Stimulated activated CD4-positive, alpha-beta T cell treated with anti-CD3 and anti-CD28 coated beads, TNF-alpha, amount 100 ng/mL, for 48 hours (primary cell): ENCODE measurements around the gene FGF1.
A peak's percentile ranks its signal among the peaks of the same experiment; 100 is the strongest.

ENCODE experiments used
- DNase-seq, 3 donors: peaks; one replicate each; pipeline ENCODE4 v3.0.0-alpha.2; 2020; ENCODE audit warnings: low read depth in 3 of 3

The FGF1 gene

DNA sequence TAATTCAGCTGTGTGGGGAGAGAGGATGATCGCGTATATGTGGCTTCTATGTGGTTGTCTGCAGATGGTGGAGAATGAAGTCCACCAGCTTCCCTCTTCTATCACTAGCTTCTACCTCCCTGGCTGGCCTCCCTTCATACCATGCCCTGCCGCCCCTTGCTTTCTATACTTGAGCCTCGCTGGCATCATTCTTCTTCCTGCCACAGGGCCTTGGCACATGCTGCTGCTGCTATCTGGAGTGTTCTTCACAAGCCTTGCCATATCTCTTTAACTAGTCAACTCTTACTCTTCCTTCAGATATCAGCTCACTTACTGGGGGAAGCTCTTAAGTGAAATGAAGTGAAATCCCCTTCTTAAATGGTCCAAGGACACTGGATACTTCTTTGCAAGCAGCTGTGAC lies 100.4 kb downstream of the FGF1 start:
- DNase-seq: no peak

DNA sequence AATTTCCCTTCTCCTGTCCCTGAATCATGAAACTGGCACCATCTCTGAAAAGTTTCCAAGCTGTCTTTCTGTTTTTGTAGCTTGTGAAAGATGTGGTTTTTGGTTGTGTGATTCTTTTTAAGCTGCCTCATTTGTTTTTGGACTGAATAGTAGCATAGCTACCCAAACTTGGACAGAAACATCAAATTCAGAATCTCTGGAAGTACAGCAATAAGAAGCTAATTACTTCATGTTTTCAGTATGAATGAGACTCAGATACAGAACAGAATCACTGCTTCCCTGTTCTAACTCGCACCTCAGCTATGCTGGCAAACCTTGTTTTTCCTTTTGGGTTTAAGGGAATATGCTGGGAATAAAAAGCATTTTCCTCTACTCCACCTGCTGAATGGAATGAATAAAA lies 101.0 kb downstream of the FGF1 start:
- DNase-seq: no peak

DNA sequence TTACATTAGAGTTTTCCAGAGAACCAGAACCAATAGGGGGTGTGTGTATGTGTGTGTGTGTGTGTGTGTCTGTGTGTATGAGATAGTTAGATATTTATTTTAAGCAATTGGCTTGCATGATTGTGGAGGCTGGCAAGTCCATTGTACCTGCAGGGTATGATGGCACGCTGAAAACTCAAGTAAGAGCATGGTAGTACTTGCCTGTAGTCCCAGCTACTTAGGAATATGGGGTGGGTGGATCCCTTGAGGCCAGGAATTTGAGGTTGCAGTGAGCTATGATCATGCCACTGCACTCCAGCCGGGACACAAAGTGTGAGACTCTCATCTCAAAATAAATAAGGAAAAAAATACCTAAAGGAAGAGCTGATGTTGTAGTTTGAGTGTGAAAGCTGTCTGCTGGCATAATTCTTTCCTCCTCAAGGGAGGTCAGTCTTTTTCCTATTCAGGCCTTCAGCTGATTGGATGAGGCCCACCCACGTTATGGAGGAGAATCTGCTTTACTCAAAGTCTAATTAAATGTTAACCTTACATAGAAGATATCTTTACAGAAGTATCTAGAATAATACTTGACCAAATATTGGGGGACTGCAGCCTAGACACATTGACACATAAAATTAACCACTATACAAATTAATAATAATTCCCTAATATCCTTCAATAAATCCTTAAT lies 107.6 kb downstream of the FGF1 start:
- DNase-seq: no peak

DNA sequence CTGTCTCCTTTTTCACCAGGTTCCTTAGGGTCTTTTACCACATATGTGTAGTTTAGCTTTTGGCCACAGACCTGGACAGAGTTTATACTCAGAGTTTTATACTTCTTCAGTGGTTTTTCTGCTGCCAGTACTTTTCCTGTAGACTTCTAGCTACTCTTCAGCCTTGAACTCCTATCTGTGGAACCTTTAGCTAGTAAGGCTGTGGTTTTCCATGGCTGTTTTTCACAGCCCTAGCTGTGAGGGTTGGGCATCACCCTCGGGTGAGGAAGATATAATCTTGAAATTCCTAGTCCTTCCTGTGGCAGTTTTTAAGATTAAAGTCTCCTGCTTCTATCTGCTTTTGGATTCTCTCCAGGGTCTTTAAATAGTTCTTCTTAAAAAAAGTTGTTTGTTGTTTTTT lies 109.1 kb downstream of the FGF1 start:
- DNase-seq: no peak

DNA sequence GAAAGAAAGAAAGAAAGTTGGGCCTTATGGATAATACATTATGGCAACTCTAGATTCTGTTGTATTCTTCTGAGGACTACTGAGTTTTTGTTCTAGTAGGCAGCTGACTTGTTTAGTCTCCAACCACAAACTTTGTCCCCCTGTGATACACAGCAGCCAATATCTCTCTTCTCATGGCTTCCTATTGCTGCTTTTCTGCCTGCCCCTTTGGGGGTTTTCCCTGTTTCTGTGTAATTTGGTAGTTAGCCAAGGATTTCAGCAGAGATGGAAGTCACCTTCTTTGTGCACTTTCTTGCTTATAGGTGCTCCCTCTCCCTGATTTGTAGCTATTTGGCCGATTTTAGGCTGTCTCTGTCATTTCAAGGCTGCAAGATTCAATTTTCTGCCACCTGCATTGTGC lies 109.6 kb downstream of the FGF1 start:
- no peak for DNase-seq

DNA sequence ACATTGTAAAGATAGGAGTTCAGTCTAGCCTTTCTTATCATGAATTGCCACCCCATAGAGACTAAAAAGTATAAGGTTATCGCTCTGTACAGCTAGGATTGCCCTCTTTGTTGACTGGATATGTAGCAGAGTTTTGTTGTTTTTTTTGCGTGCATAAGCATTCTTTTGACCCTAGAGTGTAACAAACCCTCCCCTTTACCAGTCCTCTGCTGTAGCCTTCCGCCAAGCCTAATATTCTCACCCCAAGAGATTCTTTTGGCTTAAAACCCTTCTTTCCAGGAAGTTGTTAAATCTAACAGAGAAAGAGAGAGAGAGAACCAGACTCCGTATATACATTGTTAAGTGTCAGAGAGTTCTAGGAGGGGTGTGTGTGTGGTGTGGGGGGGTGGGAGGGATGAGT lies 113.9 kb downstream of the FGF1 start:
- no peak for DNase-seq

DNA sequence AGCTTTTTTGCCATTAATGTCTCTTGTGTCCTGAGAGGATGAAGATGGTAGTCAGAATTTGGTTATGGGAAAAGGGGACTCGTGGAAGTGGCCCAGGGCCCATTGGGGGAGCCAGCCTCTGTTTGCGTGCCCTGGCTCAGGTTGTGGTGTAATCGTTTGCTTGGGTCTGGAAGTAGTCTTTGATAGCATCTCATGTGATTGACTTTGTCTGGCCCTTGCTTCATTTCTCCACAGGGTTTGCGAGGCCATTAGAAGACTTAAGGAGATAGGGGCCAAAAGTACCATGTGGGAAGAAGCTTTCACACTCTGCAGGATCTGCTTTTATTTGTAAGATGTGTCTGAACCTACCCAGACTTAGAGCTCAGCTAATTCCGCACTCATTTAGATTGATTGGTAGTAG lies 114.5 kb downstream of the FGF1 start:
- no peak for DNase-seq

DNA sequence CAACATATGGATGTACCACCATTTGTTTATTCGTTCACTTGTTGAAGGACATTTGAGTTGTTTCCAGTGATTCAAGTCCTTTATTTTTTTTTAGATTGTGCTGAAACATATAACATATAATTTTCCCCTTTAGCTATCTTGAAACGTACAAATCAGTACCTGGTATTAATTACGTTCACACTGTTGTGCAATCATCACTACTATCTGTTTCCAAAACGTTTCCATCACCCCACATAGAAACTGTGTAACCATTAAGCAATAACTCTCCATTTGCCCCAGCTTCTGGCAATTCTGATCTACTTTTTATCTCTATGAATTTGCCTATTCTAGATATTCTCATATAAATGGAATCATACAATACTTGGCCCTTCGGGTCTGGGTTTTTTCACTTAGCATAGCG lies 116.0 kb downstream of the FGF1 start:
- no peak for DNase-seq

DNA sequence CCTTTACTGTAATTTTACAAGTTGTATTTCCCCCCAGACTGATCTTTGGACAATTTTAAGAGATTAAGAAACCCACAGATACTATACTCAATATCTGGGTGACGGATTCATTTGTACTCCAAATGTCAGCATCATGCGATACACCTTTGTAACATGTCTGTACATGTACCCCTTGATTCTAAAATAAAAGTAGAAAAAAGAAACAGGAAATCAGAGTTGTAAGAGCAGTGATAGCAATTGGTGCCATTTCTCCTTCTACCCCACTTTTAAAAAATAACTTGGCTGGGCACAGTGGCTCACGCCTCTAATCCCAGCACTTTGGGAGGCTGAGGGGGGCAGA lies 116.9 kb downstream of the FGF1 start:
- no peak for DNase-seq

DNA sequence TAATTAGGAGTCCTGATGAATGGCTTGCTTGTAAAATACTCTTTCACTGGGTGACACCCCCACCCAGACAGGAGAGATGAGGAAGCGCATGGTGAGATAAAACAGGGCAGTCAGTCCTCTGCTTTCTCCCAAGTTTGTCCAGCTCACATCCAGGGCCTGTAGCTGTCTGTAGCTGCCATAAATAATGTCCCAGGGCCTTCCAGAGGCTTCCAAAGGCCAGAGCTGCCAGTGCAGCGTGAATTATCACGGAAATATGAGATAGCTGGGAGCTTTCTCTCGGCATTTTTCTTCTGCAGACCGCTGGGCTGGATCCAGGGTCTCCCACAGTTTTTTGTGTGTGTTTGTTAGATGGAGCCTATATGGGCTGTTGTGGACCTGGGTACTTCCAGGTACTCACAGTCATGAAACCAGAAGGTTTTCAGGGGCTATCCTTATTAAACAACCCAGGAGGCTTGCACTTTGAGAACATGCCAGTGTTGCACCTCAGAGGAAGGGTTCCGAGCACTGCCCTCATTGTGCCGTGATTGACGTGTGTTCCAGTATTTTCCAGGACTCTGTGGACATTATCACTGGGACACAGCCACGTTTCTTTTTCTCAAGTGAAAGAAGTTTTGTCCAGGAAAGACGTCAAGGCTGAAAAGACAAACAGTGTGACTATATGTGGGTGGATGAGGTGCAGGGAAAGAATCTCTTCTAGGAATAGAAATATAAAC lies 117.5 kb downstream of the FGF1 start:
- DNase-seq: no peak

DNA sequence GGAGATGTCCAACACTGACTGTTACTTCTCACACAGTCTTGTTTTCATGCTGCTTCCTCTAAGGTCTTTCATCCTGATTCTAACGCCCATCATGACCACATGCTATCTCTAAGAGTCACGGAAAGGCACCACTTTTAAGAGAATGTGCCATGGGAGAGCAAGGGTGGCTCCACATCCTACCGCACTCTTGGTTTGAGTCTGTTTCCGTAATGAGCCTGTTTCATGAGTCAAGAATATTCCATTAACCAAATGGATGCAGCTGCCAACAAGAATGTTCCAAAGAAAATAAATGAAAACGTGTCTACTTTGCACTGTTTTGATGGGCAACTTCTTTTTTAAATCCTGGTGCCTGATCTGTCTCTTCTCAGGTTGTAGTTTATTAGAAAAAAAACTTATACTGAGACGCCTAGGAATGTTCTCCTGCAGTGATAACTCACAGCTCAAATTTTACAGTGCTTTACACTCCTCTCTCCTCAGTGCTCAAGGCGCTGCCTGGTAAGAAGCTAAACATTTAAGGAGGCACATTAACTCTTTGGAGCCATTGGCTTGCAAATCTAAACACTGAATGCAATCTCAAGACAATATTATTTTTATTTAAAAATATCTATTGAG lies 124.3 kb downstream of the FGF1 start:
- DNase-seq: no peak

DNA sequence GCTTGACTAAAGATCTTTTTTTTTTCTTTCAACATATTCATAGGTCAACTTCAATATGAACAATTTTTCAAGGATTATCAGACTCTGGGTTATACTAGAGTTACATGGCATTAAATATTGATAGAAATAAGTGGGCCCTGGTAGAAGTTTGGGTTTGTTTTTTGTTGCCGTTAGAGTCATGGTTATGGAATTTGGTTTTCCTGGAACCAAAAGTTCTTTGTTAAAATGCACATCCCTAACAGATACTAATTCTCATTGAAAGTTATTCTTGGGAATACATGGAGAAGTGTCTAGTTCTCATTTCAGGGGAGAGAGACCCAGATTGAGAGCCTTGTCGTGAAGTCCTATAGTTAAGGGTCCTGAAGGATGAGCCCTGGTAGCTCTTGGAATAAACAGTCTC lies 124.9 kb downstream of the FGF1 start:
- DNase-seq: no peak

DNA sequence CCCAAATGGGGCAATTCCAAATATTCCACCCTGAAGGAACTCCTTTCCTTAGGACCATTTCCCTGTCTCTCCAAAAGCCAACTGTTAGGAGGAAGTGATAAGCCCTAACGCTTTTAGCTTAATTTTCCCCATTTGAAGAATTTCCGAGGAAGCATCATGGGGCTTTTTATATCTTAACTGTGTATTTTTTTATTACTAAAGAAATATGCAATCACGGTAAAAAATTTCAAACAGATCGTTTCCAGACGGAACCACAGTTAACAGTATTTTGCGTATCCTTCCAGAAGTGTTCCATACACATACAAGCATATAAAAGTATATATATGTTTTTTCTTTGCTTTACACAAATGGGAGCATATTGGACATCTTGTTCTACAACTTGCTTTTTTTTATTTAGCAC lies 133.8 kb downstream of the FGF1 start:
- no peak for DNase-seq

DNA sequence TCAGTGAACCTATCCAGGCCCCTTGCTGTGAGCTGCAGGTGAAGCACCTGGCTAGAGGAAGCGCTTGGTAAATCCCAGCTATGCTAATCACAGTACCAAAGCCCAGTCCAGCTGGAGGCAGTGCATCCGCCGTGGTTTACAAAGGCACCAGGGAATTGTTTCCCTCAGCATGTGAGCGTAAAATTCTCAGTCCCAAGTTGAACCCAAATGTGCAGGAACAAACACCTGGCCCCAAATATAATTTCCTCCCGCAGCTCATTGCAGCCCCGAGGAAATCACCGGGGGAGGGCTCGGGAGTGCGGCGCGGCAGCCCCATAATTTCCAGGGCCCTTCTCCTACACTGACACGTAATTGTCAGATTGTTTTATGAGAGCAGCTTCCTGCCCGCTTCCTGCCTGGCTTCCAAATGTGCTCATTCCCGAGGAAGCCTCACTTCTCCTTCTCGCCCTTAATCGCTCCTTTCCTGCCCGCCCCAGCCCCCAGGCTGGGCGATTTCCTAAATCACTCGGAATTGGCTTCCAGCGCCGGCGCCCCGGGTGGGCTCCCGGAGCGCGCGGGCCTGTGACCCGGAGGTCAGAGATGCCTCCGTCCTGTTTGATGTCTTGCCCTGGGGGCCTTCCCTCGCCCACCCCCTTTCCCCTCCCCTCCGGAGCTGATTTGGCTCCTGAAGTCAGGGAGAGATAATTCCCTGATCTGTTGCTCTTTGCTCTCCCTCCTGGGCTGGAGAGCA lies 134.4 kb downstream of the FGF1 start:
- no peak for DNase-seq

DNA sequence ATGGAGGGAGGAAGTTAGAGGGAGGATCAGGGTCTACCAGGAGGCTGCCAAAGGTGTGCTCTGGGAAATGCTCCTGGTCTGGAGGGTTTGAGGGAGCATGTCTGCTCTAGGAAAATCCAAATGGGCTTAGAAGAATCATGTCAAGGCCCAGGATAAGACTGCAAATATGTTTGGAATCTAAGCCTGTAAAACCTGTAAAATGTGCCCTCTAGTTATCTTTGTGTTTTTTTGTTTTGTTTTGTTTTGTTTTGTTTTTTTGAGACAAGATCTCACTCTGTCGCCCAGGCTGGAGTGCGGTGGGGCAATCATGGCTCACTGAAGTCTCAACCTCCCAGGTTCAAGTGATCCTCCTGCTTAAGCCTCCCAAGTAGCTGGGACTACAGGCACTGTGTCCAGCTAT lies 135.4 kb downstream of the FGF1 start:
- no peak for DNase-seq

DNA sequence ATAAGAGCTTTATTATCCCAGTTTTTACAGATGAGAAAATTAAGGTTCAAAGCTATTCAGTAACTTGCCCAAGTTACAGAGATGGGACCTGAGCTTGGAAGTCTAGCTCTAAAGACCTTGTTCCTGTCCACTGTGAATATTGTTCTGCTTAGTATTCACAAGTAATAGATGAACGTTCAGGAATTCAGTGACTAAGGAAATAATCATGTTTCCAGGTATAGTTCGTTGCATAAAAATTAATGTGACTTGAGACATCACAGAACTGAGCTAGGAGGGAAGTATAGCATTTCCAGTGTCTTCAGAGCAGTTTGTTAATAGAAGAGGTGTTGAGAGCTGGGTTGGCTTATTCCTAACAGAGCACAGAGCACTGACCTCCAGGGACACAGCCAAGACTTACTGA lies 136.1 kb downstream of the FGF1 start:
- no peak for DNase-seq

DNA sequence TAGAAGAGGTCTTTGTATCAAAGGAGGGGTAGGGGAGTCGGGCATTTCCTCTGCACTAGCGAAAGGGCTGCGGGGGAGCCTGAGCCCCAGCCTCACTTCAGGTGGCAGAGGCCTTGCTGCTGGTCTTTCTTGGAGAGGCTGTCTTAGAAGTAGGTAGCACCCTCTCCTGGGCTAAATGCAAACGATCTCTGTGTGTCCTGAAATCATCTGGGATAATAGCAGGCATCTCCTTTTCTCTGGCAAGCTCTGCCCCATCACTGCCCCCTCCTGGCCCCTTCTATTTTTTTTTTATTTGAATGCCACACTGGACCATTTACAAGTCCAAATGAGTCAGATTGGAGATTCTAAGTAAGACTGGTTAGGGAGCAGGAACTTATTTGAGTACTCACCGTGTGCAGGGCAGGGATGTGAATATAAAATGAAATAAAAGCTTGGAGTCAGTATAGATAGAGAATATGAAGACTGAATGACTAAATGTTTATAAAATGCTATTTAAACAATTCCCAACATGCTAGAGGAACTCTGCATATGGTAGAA lies 137.1 kb downstream of the FGF1 start:
- DNase-seq: peak in 2 of 3 donors; percentile 4 to 24

DNA sequence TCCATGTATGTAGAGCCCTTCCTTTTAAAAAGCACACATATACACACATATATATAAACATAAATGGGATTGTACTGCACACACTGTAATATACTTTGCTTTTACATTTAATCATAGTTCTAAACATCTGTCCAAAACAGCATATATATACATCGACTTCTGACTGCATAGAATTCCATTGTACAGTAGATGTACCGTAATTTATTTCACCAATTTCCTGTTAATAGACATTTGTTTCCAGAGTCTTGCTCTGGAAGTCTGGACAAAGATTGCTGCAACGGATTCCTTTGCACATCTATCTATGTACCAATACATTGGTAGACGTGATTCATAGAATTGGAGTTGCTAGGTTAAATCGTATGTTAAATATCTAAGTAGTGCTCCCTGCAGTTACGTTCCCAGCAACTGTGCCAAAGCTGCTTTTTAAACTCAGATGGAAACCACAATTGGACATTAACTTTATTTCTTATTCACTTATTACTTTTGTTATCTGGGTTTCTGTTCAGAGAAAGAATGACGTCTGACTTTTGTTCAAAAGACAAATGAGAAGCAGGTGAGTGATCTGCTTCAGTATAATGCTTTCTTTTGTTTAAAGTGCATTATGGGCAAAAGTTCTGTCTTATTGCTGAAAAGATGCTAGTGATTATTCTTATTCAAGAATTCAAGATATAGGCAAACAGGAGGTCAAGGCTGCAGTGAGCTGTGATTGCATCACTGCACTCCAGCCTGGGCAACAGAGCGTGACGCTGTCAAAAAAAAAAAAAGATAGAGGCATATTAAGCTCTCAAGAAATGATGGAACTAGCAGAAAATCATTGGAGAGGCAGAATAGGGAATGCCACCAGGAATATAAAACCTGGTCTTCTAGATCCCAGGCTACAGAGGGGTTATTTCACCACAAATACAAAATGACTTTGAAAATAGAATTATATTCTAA lies 138.2 kb downstream of the FGF1 start:
- no peak for DNase-seq

DNA sequence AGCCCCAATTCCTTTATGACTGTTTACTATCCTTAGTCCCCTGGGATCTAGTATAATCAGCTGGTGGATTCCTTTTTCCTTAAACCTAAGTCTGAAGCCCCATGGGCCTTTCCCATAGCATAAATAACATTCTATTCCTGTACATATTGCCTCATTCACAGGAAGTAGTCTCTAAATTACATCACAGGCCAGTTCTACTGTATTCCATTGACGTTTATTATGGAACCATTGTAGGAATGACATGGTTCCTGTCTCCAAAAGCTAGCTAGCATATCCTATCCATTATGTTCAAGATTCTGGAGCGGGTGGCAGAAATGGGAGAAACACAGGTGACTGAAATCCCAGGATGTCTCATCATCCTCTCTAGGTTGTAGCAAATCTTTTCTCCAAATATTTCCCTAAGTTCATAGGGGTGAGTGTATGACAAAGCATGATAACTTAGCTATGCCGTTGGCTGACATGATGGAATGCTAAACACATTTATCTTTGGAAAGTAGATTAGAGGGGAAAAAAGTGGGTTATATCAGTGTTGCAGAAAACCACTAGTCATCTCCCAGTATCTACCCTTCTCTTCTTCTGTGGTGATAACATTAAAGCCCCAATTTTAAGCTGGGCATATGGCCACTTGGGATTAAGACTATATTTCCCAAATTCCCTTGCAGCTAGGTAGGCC lies 140.1 kb downstream of the FGF1 start:
- no peak for DNase-seq

DNA sequence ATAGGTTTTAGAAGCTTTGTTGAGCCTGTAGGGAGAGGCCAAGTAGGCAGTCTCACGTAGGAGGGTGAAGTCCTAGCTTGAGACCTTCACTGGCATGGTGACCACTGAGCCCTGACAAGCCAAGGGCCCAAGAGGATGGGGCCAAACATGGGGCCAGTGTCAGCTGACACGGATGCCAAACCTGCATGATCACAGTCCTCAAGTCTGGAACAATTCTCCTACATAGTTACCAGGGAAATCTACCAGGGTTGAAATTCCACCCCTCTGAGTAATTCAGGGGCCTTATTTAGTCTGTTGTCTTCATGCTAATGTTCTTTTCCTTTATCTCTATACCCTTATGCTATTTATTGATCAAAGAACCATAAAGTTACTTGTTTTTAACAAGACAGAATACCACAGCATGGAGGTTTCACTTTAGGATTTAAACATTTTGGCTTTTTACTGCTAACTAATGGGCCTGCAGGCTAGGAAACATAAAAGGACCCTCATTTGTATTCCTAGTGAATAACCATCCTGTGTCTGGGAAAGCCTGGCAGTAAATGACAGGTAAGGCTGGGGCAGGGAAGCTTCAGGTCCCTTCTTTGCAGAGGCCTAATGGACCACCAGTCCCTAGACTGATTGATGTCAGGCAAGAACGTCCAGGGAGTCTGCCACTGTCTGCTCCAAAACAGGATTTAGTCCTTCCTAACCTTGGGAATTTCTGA lies 140.8 kb downstream of the FGF1 start:
- no peak for DNase-seq
